A673 (cell line): ENCODE results near the gene PGRMC2.

Experiments used
- CTCF ChIP-seq: fragments of 300-800, 200-600 bp; sonication (generic); conservative IDR thresholded peaks from 2 replicates; pipeline ENCODE4 v1.5.1; 2017; ENCODE audit warnings: low read depth, mild to moderate bottlenecking, antibody characterized with exemption, low read length, moderate library complexity, mixed read lengths
- EZH2 ChIP-seq: fragments of 200-600 bp; sonication (generic); IDR thresholded peaks from 2 replicates; pipeline ENCODE4 v1.6.1; 2017; ENCODE audit warnings: borderline replicate concordance, low read depth, mild to moderate bottlenecking, mixed read lengths, antibody characterized with exemption, low read length; ENCODE audit not compliant: poor library complexity, severe bottlenecking

DNA sequence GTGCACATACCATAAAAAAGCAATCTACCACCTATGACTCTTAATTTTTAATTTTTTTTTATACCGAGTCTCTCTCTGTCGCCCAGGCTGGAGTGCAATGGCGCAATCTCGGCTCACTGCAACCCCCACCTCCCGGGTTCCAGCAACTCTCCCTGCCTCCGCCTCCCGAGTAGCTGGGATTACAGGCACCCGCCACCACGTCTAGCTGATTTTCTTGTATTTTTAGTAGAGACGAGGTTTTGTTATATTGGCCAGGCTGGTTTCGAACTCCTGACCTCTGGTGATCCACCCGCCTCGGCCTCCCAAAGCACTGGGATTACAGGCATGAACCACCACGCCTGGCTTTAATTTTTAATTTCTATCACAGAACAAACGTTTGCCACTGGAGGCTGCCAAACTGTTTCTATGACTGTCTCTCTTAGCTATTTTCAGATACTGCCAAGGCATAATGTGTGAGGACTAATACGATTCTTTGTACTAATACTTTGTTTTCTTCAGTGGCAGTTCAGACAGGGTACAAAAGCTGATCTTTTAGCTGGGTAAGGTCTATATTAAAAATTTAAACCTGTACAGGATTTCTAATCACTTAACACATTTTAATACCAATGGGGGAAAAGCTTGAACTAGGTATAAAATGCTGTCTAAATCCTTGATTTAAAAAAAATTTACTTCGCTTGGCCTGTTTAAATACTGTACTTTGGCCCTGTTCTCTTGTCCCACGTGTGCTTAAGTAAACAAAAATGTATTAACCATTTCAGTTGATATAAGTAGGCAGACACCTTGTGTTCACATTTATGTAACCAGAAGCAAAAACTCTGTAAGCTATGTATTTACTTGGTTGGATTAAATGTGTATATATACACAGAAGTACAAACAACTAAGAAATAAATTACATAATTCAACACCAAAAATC, 2.3 kb downstream of the PGRMC2 start:
- TF ChIP-seq CTCF, result no peak
- TF ChIP-seq EZH2, result no peak
